Measurements from ENCODE around the gene ETV6. TPM values are rescaled to one million over a fixed set of nuclear protein-coding genes. Genes with fewer than 3 reads are reported as not detected.

ETV6 gene
- total and polyA plus RNA-seq, 2 of the 8 experiments (the other 6 are each of a cell fraction or from before 2014, with no cell fraction given), result 5.5 to 23.9 TPM

- Histone ChIP-seq H3K4me3 (ENCODE audit: extremely low read depth in 1 of 4, insufficient read depth in 2 of 4, low read depth in 3 of 4, low read length in 4 of 4) (no peak overlapping the region), H2AK5ac (ENCODE audit: low read depth, low read length) (no peak overlapping the region), H3K4me2 (ENCODE audit: insufficient read depth in 1 of 2, low read depth in 2 of 2, low read length in 2 of 2) (no peak overlapping the region), H3K14ac (ENCODE audit: insufficient read length) (no peak overlapping the region), H2BK15ac (ENCODE audit: low read length) (no peak overlapping the region), H3K23me2 (ENCODE audit: low read depth, low read length) (no peaks in the 10 kb centered on the region), H2BK12ac (ENCODE audit: low read depth, low read length) (no peak overlapping the region), H3K27me3 (replicated peaks in 1 of 4; ENCODE audit: control insufficient read depth in 3 of 4, extremely low read depth in 1 of 4, insufficient read depth in 3 of 4, low read length in 3 of 4) (no peaks in the 10 kb centered on the region), H2BK5ac (ENCODE audit: low read depth, low read length) (no peak overlapping the region), H4K8ac (ENCODE audit: extremely low read depth, insufficient read depth, low read length) (no peak overlapping the region), H3K18ac (ENCODE audit: extremely low read depth, low read length) (no peak overlapping the region), H3K79me2 (ENCODE audit: control insufficient read depth in 1 of 2, insufficient read depth in 2 of 2, low read length in 2 of 2) (no peaks in the 10 kb centered on the region), H3K56ac (replicated peaks; ENCODE audit: insufficient read length, low read depth, low read length) (no peak overlapping the region), H3K79me1 (ENCODE audit: low read depth, low read length) (no peaks in the 10 kb centered on the region), H2BK20ac (ENCODE audit: low read length) (no peak overlapping the region), H4K5ac (ENCODE audit: insufficient read length, low read depth, low read length) (no peak overlapping the region), H3K4me1 (replicated peaks in 1 of 4; ENCODE audit: control insufficient read depth in 3 of 4, insufficient read depth in 4 of 4, low read length in 3 of 4) (no peaks in the 10 kb centered on the region), H4K91ac (replicated peaks; ENCODE audit: insufficient read length, low read length) (no peak overlapping the region), H3K36me3 (ENCODE audit: control insufficient read depth in 2 of 4, insufficient read depth in 4 of 4, low read length in 3 of 4) (no peaks in the 10 kb centered on the region), H3K23ac (ENCODE audit: insufficient read length) (no peak overlapping the region), H2AFZ (ENCODE audit: low read length) (no peak overlapping the region), H4K20me1 (replicated peaks in 1 of 2; ENCODE audit: control insufficient read depth in 1 of 2, insufficient read depth in 2 of 2, low read length in 2 of 2) (no peaks in the 10 kb centered on the region), H3K27ac (ENCODE audit: low read depth, low read length) (no peak overlapping the region), H2BK120ac (replicated peaks; ENCODE audit: low read depth, low read length) (no peak overlapping the region), H3K9ac (replicated peaks in 1 of 4; ENCODE audit: extremely low read depth in 1 of 4, low read depth in 3 of 4, low read length in 3 of 4) (no peak overlapping the region), H3K9me3 (ENCODE audit: insufficient read depth in 2 of 2, low read depth in 1 of 2, low read length in 1 of 2) (no peaks in the 10 kb centered on the region), H3K4ac (replicated peaks; ENCODE audit: insufficient read length, low read depth, low read length) (no peak overlapping the region)
- TF ChIP-seq RAD21 (IDR thresholded peaks at IDR 0.05 in 1 of 2, conservative IDR thresholded peaks at IDR 0.05 in 1 of 2; ENCODE audit: low read depth in 2 of 2, low read length in 2 of 2), result no peak
- no peak for TF ChIP-seq RXRA (IDR thresholded peaks at IDR 0.05; ENCODE audit: insufficient read depth, low read depth, low read length)
- no peak for TF ChIP-seq HDAC6 (IDR thresholded peaks at IDR 0.05; ENCODE audit: low read depth, low read length)
- no peak for TF ChIP-seq ASH2L (IDR thresholded peaks at IDR 0.05; ENCODE audit: low read length)
- TF ChIP-seq CREB1 (IDR thresholded peaks at IDR 0.05), result no peak
- no peak for TF ChIP-seq RFX5 (IDR thresholded peaks at IDR 0.05; ENCODE audit: borderline replicate concordance, low read depth, low read length)
- TF ChIP-seq FOSL1 (IDR thresholded peaks at IDR 0.05; ENCODE audit: insufficient read depth, low read depth, low read length), result no peak
- no peak for TF ChIP-seq SUZ12 (IDR thresholded peaks at IDR 0.05; ENCODE audit: low read length)
- no peak for TF ChIP-seq CTCF (IDR thresholded peaks at IDR 0.05; ENCODE audit: control extremely low read depth in 1 of 3, insufficient read depth in 1 of 3, low read depth in 1 of 3, low read length in 3 of 3)
- TF ChIP-seq MAFK (IDR thresholded peaks at IDR 0.05; ENCODE audit: low read depth, low read length), result no peak
- ChIA-PET POLR2A (ENCODE audit: partially characterized antibody) (interaction anchor here (0.6 kb wide), 1 partner anchor 148 kb away, joined by 4 read pairs; no protein-coding TSS in a partner anchor), CTCF (ENCODE audit: partially characterized antibody) (interaction anchor here (1.2 kb wide), 1 partner anchor 117 kb away, joined by 3 read pairs; no protein-coding TSS in a partner anchor)
- no peak for FAIRE-seq
- WGBS, 2 experiments (ENCODE audit: extremely low coverage in 1 of 2, insufficient coverage in 1 of 2, insufficient read length in 1 of 2, insufficient replicate concordance in 2 of 2, low coverage in 1 of 2, low lambda C conversion rate in 2 of 2, missing lambda C conversion rate in 1 of 2), result 91% methylated on average over 1 of the region's 1 CpG; no CpG with 5 or more reads in 1 of the 2 experiments
- no peak for DNase-seq (ENCODE audit: low read depth in 1 of 2, low spot score in 2 of 2)
Measured at GRCh38 chr12:11916771-11917170, 267.3 kb downstream of the ETV6 start.

All from H1 (cell line).